NCI-H2107 (cell line): ENCODE data around the gene ITIH5.
A peak's percentile ranks its signal among the peaks of the same experiment; 100 is the strongest.
"Not testable (repeated sequence)": the region's sequence is repeated elsewhere in the genome, so short reads cannot be mapped to it uniquely, and the experiment has no call there.

Experiments
- DNase-seq: peaks from one replicate; lab custom pipeline; 2025; lab: John Stamatoyannopoulos, UW

The ITIH5 gene

GRCh38 chr10:7687228-7687907 is 20.6 kb upstream of the ITIH5 start:
- DNase-seq: peak; percentile 5

DNA sequence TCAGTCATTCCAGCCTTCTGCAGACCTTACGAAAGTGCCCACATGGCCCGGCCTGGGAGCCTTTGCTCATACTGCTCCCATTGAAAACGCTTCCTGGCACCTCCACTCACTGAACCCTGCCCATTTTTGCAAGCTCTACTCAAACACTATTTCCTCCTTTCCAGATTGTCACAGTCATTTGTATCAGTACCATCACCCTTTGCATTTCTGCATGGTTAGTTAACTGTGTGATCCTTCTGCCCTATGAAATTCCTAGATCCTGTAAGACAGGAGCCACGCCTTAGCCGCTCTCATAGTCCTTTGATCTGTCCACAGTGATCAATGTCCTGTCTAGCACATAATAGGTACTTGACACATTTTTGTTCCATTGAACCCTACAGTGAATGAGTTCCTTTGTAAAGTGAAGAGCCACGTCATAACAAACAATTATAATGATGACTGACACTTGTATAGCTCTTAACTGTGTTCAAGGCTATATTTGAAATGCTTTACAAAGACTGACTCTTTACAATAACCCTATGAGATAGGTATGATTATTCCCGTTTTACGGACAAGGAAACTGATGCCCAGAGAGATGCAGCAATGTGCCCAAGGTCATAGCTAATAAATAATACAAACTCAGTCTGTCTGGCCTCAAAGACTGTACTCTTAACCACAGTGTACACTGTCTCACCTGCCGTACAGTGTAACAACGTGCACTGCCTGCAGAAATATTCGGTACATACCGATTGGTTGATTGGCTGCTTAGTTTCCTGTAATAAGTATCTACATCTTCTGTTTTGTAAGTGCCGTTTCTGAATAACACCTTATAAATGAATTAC is 19.8 kb upstream of the ITIH5 start:
- no peak for DNase-seq

DNA sequence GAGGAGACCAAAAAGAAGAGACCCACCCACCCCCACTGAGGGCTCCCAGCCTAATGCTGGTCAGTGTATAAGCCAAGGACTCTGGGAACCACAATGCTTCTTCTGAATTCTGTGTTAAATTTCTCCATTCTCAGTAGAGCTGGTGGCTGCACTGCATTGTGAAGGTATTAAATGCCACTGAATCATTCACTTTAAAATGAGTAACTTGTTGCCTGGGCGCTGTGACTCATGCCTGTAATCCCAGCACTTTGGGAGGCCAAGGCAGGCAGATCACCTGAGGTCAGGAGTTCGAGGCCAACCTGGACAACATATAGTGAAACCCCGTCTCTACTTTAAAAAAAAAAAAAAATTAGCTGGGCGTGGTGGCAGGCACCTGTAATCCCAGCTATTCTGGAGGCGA is 13.3 kb upstream of the ITIH5 start:
- not testable (repeated sequence) for DNase-seq

- DNase-seq: no peak
These were observed 12.5 kb upstream of the ITIH5 start for GRCh38 chr10:7679256-7679655.

DNA sequence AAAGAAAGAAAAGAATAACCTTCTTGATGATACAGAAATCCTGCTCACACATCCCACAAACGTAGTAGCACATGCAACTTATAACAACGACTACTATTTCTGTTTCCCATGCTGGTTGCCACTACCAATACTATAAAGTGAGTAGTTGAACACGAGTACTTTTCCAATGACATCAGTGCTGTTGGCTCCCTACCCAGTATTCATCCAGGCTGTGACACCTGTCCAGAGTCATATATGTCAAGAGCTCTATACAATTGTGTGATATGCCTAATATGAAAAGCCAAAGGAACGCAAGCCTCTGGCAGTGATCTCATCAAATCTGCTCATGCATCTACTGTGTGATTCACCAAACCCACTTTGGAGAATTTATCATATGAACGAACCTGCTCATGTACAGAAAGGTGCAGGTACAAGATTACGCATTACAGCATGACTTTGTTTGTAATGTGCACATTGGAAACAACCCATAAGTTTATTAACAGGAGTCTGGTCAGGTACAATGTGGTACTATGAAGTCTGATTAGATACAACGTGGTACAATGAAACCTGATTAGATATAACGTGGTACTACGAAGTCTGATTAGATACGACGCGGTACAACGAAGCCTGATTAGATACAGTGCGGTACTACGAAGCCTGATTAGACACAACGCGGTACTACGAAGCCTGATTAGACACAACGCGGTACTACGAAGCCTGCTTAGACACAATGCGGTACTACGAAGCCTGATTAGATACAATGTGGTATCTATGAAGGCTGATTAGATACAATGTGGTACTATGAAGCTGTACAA is 5.8 kb upstream of the ITIH5 start:
- DNase-seq: no peak

GRCh38 chr10:7670157-7670556 is 3.4 kb upstream of the ITIH5 start:
- DNase-seq: no peak

GRCh38 chr10:7667262-7668141 is 736 bp upstream of the ITIH5 start:
- no peak for DNase-seq

- no peak for DNase-seq
These were observed 999 bp downstream of the ITIH5 start for GRCh38 chr10:7665767-7666166.

- DNase-seq: no peak
These were observed 2.1 kb downstream of the ITIH5 start for GRCh38 chr10:7664707-7665106.

- DNase-seq: no peak
These were observed 4.2 kb downstream of the ITIH5 start for GRCh38 chr10:7662522-7662921.

GRCh38 chr10:7659560-7659959 is 7.2 kb downstream of the ITIH5 start:
- DNase-seq: no peak

DNA sequence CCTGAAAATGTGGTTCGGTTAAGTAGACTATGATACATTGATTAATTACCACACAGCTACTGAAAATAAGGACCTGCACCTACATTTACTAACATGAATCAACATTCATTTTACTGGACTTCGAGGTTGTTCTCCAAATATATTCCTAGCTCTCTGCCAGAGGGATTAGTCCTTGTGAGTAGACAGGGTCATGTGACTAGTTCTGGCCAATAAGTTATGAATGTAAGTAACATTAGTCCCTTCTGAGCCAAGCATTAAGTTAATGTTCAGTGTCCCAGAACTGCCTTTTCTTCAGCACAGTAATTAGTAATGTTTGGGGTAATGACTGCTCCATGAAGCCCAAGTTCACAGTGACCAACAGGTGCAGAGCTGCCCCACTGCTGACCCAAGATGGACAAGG is 9.2 kb downstream of the ITIH5 start:
- DNase-seq: no peak

- not testable (repeated sequence) for DNase-seq
These were observed 9.7 kb downstream of the ITIH5 start for GRCh38 chr10:7657079-7657478.

DNA sequence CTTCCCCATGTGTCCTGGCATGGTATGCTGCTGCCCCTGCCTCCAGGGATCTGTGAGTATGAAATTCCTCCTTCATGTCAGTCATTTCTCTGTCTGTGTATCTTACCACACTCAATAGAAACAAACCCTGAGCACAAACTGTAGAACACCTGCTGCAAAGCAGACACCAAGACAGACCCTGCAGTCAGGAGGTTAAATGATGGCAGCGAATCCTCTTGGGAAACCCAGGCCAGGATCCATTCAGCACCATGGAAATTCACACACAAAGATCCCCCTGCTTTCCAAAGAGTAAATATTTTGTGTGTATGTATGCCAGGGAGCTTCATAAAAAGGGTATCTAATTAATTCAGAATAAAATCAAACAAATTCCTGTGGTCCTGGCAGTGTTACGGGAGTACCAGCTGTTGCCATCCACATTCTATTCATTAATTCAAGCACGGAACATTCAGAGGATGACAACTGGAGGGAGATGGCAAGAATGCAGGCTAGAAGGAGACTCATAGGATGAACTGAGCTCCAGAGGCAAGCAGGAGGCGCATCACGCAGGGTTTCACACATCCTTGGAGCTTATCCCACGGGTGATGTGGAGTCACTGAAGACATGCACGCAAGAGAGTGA is 14.8 kb downstream of the ITIH5 start:
- DNase-seq: no peak

DNA sequence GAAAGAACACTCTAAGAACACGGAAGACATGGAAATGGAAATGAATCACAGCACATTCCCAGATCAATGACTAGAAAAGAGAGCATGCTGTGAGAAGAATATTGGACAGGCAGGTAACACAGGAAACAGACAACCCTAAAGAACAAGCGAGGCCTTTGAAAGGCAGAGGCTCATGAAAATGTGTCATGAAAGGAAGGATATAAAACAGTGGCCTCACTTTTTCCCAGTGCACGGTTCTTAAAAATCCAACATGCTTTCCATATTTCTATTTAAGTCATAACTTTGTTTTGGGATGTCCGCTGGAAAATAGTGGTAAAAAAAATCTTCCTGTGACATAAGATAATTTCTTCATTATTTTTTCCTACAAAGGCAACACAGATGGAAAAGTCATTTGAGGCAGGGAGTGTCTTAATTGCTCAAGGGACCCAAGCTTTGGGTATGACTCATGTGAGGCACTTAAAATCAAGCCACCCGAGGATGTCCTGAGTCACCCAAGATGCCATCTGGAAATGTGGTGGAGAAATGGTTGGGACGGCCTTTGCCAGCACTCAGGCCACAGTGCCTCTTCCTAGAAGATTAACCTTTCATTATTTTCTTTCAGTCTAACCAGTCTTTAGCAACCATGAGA is 17.0 kb downstream of the ITIH5 start:
- DNase-seq: no peak

DNA sequence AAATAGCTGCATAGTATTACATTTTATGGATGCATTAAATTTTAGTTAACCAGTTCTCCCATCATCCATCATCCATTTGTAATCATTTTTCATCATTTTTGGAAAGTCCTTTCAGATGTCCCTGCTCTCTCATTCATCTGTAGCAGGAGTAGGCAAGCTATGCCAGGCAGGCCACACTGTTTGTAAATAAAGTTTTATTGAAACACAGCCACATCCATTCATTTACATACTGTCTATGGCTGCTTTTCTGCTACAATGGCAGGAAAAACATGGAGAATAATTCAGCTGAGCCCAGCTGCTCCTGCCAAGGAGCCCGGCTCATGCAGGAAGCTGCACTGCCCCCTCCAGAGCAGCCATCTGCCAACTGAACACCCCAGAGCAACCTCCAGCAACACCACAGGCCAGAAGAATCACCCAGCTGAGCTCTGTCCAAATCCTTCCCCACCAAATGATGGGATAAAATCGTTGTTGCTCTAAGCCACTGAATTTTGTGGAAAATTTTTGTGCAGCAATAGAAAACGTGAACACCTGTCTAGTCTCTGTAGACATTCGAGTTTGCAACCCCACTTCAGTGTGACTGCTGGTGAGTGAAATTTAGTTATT is 19.6 kb downstream of the ITIH5 start:
- DNase-seq: no peak

DNA sequence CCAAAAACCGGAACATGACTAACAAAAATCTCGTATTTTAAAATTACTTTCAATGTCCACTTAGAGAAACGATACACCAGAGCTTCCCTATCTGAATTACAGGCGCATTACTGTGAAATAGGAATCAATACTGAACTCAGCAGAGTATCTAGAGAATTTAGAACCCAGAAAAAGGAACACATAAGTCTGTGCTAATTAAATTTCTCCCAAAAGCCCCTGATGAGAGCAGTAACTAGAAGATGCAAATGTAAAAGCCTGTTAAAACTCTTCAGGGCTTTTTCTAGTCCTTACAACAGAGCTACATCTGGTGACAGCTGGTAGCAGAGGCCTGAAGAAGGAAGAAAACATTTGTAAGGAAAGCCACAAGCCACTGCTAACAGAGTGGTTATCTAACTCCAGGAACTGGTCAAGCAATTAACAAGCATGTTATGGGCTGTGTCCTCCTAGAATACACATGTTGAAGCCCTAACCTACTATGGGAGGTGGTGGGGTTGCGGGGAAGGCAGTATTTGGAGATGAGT is 24.2 kb downstream of the ITIH5 start:
- no peak for DNase-seq

DNA sequence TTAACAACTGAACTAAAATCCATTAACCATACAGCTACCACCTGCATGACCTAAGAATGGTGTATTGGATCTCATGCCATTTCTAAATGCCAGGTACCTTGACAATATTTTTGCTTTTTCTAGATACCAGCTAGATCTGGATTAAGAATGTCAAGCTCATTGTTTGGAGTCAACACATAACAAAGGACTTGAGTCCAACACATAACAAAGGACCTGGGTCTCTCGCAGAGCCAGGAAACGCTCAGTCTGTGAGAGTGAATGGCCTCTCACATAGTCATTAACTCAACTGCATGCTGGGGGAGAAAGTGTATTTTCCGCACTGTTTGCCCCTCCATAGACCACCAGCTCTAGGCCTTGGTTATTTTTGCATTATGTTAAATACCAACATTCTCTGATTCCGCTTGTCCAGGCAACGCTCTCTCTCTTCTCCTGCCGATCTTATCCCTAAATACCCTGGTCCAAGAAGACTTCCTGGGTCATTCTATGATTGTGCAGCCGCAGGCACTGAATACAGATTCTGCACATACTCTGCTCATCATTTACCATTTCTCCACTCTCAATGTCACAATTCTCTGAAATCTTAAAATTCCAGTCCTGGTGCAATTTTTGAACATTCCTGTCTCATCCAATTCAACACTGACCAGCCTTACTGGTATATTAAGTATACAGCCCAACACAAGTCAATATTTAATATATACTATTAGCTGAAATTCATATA is 31.2 kb downstream of the ITIH5 start:
- no peak for DNase-seq

DNA sequence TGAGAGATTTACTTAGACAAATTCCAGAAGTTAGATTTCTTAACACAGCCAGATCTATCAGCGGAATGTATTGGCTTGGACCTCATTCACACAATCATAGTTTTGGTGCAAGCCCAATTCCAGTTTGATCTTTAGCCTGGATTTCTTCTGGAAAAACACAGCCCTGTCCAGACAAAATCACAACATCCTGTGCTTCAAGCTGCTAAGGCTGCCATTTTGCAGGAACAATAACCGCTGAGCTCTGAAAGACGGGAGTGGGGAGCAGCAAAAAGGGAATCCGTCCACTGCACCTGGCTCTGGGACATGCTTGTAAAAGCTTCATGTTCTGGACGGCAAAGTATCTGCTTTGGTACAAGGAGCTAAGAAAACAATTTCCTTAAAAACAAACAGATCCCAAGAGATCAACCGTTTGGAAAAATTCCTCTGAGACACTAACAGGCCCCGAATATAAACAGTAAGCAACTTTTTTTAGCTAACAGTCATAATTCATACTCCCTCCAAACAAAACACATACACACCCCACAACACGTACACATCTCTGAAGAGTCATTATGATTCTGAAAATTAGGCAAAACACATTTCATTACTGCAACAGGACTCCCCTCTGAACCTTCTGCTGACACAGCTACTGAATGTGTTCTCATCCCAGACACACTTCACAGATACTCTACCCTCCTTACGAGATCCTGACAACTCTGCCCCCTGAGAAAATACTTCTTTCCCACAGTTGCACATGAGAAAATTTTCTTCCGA is 32.4 kb downstream of the ITIH5 start:
- DNase-seq: no peak
